ENCODE results near the gene PHF5A. TPM values are rescaled to one million over a fixed set of nuclear protein-coding genes. Genes with fewer than 3 reads are reported as not detected.

Gene PHF5A
- total RNA-seq, 1 experiment from 2014 or later: 62.9 TPM

- Histone ChIP-seq H4K20me1 (ENCODE audit: insufficient read depth) (peaks cover 79% of the 10 kb centered on the region), H3K27ac (no peak overlapping the region), H3K9me2 (ENCODE audit: insufficient read depth) (no peaks in the 10 kb centered on the region), H3K4me1 (replicated peaks; ENCODE audit: insufficient read depth) (no peaks in the 10 kb centered on the region), H3K9me3 (ENCODE audit: insufficient read depth, low read depth) (no peaks in the 10 kb centered on the region), H3K36me3 (ENCODE audit: low read depth) (no peaks in the 10 kb centered on the region), H3K79me2 (ENCODE audit: low read depth) (peaks cover 95% of the 10 kb centered on the region), H2AFZ (no peak overlapping the region), H3K4me2 (no peak overlapping the region), H3F3A (ENCODE audit: insufficient read depth, low read depth) (peaks cover 4% of the 10 kb centered on the region; the same call in 1 of the 2 replicates), H3K4me3 (no peak overlapping the region), H3K27me3 (ENCODE audit: insufficient read depth, low read depth) (no peaks in the 10 kb centered on the region)
- TF ChIP-seq, protein P1, sequence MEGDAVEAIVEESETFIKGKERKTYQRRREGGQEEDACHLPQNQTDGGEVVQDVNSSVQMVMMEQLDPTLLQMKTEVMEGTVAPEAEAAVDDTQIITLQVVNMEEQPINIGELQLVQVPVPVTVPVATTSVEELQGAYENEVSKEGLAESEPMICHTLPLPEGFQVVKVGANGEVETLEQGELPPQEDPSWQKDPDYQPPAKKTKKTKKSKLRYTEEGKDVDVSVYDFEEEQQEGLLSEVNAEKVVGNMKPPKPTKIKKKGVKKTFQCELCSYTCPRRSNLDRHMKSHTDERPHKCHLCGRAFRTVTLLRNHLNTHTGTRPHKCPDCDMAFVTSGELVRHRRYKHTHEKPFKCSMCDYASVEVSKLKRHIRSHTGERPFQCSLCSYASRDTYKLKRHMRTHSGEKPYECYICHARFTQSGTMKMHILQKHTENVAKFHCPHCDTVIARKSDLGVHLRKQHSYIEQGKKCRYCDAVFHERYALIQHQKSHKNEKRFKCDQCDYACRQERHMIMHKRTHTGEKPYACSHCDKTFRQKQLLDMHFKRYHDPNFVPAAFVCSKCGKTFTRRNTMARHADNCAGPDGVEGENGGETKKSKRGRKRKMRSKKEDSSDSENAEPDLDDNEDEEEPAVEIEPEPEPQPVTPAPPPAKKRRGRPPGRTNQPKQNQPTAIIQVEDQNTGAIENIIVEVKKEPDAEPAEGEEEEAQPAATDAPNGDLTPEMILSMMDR (conservative IDR thresholded peaks at IDR 0.05): no peak
- TF ChIP-seq EZH2 (IDR thresholded peaks at IDR 0.05; ENCODE audit: low read depth): no peak
- peak in 1 of 2 experiments; percentile 25 for DNase-seq
- ChIA-PET POLR2A (ENCODE audit: unreplicated experiment) (interaction anchor here (0.5 kb wide), 1 partner anchor 33 kb away, joined by 3 read pairs; no protein-coding TSS in a partner anchor), CTCF (interaction anchor here (0.6 kb wide), 1 partner anchor 54 kb away, joined by 6 read pairs; no protein-coding TSS in a partner anchor)
- intact Hi-C loops (cut with micrococcal nuclease; ENCODE audit: unreplicated experiment): no loop called here
- no TSS peak for BruUV-seq (replicated peaks)
These were observed 10.5 kb upstream of the PHF5A start for GRCh38 chr22:41478891-41479521.

DNA sequence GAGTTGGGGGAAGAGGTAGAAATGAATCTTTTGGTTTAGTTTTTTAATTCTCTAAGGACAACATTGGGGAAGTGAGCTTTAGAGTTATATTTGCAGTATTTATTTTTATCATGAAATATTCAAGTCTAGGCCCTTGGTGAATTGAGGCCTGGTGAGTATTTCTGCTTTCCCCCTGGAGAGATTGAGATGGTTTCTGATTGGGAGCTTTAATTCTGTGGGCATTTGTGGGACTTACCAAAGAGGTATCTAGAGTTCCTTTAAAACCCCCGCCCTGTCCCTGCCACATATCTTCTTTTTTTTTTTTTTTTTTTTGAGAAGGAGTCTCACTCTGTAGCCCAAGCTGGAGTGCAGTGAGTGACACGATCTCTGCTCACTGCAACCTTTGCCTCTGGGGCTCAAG is 10.0 kb upstream of the PHF5A start:
- intact Hi-C loops (cut with micrococcal nuclease; ENCODE audit: unreplicated experiment): no loop called here
- Histone ChIP-seq H3K4me1 (replicated peaks; ENCODE audit: insufficient read depth) (no peaks in the 10 kb centered on the region), H3K9me3 (ENCODE audit: insufficient read depth, low read depth) (no peaks in the 10 kb centered on the region), H4K20me1 (ENCODE audit: insufficient read depth) (peaks cover 79% of the 10 kb centered on the region), H3K79me2 (ENCODE audit: low read depth) (peaks cover 95% of the 10 kb centered on the region), H3K4me3 (no peak overlapping the region), H3K27me3 (ENCODE audit: insufficient read depth, low read depth) (no peaks in the 10 kb centered on the region), H3K36me3 (ENCODE audit: low read depth) (no peaks in the 10 kb centered on the region), H3K27ac (no peak overlapping the region), H3F3A (ENCODE audit: insufficient read depth, low read depth) (peaks cover 4% of the 10 kb centered on the region; the same call in 1 of the 2 replicates), H2AFZ (no peak overlapping the region), H3K9me2 (ENCODE audit: insufficient read depth) (no peaks in the 10 kb centered on the region), H3K4me2 (no peak overlapping the region)
- DNase-seq: no peak
- no TSS peak for BruUV-seq (replicated peaks)
- TF ChIP-seq EZH2 (IDR thresholded peaks at IDR 0.05; ENCODE audit: low read depth): no peak
- TF ChIP-seq, protein P1 (conservative IDR thresholded peaks at IDR 0.05): no peak
- ChIA-PET POLR2A (ENCODE audit: unreplicated experiment) (interaction anchor here (0.5 kb wide), 1 partner anchor 32 kb away, joined by 3 read pairs; no protein-coding TSS in a partner anchor), CTCF (no interaction called here)

- peaks cover 12% of the 10 kb centered on the region; the same call in 1 of the 2 replicates for H3F3A ChIP-seq (ENCODE audit: insufficient read depth, low read depth)
- peaks cover 95% of the 10 kb centered on the region for H3K79me2 ChIP-seq (ENCODE audit: low read depth)
- no peak for TF ChIP-seq EZH2 (IDR thresholded peaks at IDR 0.05; ENCODE audit: low read depth)
- TF ChIP-seq, protein P1 (conservative IDR thresholded peaks at IDR 0.05): no peak
- intact Hi-C loops (cut with micrococcal nuclease; ENCODE audit: unreplicated experiment): no loop called here
- no peak overlapping the region for H2AFZ ChIP-seq
- ChIA-PET POLR2A (ENCODE audit: unreplicated experiment) (no interaction called here), CTCF (interaction anchor here (0.7 kb wide), 2 partner anchors 18 to 189 kb away, joined by 5 to 7 read pairs; no protein-coding TSS in a partner anchor)
- no peak for DNase-seq
- H3K27me3 ChIP-seq (ENCODE audit: insufficient read depth, low read depth): no peaks in the 10 kb centered on the region
- BruUV-seq (replicated peaks): no TSS peak
- no peaks in the 10 kb centered on the region for H3K9me2 ChIP-seq (ENCODE audit: insufficient read depth)
- no peak overlapping the region for H3K4me2 ChIP-seq
- H3K27ac ChIP-seq: no peak overlapping the region
- H3K4me3 ChIP-seq: no peak overlapping the region
- peaks cover 62% of the 10 kb centered on the region for H4K20me1 ChIP-seq (ENCODE audit: insufficient read depth)
- peaks cover 13% of the 10 kb centered on the region for H3K4me1 ChIP-seq (replicated peaks; ENCODE audit: insufficient read depth)
- H3K36me3 ChIP-seq (ENCODE audit: low read depth): peaks cover 12% of the 10 kb centered on the region; the same call in 1 of the 2 replicates
- no peaks in the 10 kb centered on the region for H3K9me3 ChIP-seq (ENCODE audit: insufficient read depth, low read depth)
These were observed 6.5 kb upstream of the PHF5A start for GRCh38 chr22:41474872-41475451.

All from PC-9 (cell line).